GM23338 (cell line): ENCODE measurements around the gene ERO1A. TPM values are rescaled to one million over a fixed set of nuclear protein-coding genes. Genes with fewer than 3 reads are reported as not detected.

Experiments used
- ATAC-seq: fragments of 200-7000 bp; cut with Tn5 transposase; 3 replicates; pipeline ENCODE4 v1.9.1; 2020
- DNase-seq: peaks from one replicate; pipeline ENCODE4 v3.0.0-alpha.2; 2015; ENCODE audit warnings: low spot score
- H2AFZ ChIP-seq: fragments of 200-600 bp; sonication (generic); 2 replicates; pipeline ENCODE4 v1.8.0; 2016; ENCODE audit warnings: antibody characterized with exemption, mild to moderate bottlenecking, moderate library complexity
- H3F3A ChIP-seq: fragments of 200-600 bp; sonication (generic); replicated peaks from 2 replicates; pipeline ENCODE4 v1.8.0; 2017; ENCODE audit warnings: antibody characterized with exemption, mixed run types, low read depth
- H3K27ac ChIP-seq: fragments of 200-600 bp; sonication (generic); 2 replicates; pipeline ENCODE4 v1.6.1; 2016; ENCODE audit warnings: low read depth
- H3K27me3 ChIP-seq: fragments of 200-600 bp; sonication (generic); 2 replicates; pipeline ENCODE4 v1.8.0; 2016; ENCODE audit warnings: mild to moderate bottlenecking, mixed run types, moderate library complexity; ENCODE audit not compliant: insufficient read depth
- H3K36me3 ChIP-seq: fragments of 200-600 bp; sonication (generic); 2 replicates; pipeline ENCODE4 v1.8.0; 2016; ENCODE audit warnings: mild to moderate bottlenecking; ENCODE audit not compliant: insufficient read depth
- H3K4me1 ChIP-seq: fragments of 200-600 bp; sonication (generic); 2 replicates; pipeline ENCODE4 v1.8.0; 2016; ENCODE audit warnings: mild to moderate bottlenecking, moderate library complexity; ENCODE audit not compliant: insufficient read depth
- H3K4me2 ChIP-seq: fragments of 200-600 bp; sonication (generic); 2 replicates; pipeline ENCODE4 v1.7.1; 2017; ENCODE audit warnings: mixed run types
- H3K4me3 ChIP-seq: fragments of 200-600 bp; sonication (generic); 2 replicates; pipeline ENCODE4 v1.6.1; 2016; ENCODE audit warnings: mixed run types
- H3K79me2 ChIP-seq: fragments of 200-600 bp; sonication (generic); replicated peaks from 2 replicates; pipeline ENCODE4 v1.8.0; 2017; ENCODE audit warnings: mild to moderate bottlenecking; ENCODE audit not compliant: insufficient read depth
- H3K9me2 ChIP-seq: fragments of 200-600 bp; sonication (generic); 2 replicates; pipeline ENCODE4 v1.8.0; 2017; ENCODE audit not compliant: insufficient read depth
- H4K20me1 ChIP-seq: fragments of 200-600 bp; sonication (generic); replicated peaks from 2 replicates; pipeline ENCODE4 v1.8.0; 2017; ENCODE audit warnings: mild to moderate bottlenecking; ENCODE audit not compliant: insufficient read depth
- H3K27ac Mint-ChIP-seq: 2 replicates; pipeline ENCODE4 v1.8.0; 2020; ENCODE audit warnings: inconsistent platforms, mild to moderate bottlenecking, moderate library complexity, mixed read lengths
- H3K27me3 Mint-ChIP-seq: 3 replicates; pipeline ENCODE4 v1.8.0; 2022; ENCODE audit warnings: low read depth, mild to moderate bottlenecking, moderate library complexity, mixed read lengths, inconsistent platforms; ENCODE audit not compliant: insufficient read depth, poor library complexity
- H3K36me3 Mint-ChIP-seq: 3 replicates; pipeline ENCODE4 v1.8.0; 2021; ENCODE audit warnings: low read depth, mild to moderate bottlenecking, inconsistent platforms, moderate library complexity, mixed read lengths
- H3K4me1 Mint-ChIP-seq: 3 replicates; pipeline ENCODE4 v1.8.0; 2020; ENCODE audit warnings: mild to moderate bottlenecking, inconsistent platforms, mixed read lengths
- H3K4me3 Mint-ChIP-seq: 3 replicates; pipeline ENCODE4 v1.8.0; 2021; ENCODE audit warnings: moderate library complexity, mild to moderate bottlenecking, inconsistent platforms, mixed read lengths
- H3K9me3 Mint-ChIP-seq: 3 replicates; pipeline ENCODE4 v1.8.0; 2020; ENCODE audit warnings: moderate library complexity, mild to moderate bottlenecking, inconsistent platforms, mixed read lengths
- CREB1 ChIP-seq: fragments of 250-450 bp; sonication (Bioruptor Pico); IDR thresholded peaks from 2 replicates; pipeline ENCODE4 v1.5.0; 2020; ENCODE audit warnings: low read depth, mild to moderate bottlenecking, moderate library complexity
- EZH2 ChIP-seq: fragments of 200-600 bp; sonication (generic); IDR thresholded peaks from one replicate; pipeline ENCODE4 v1.8.0; 2017; ENCODE audit warnings: antibody characterized with exemption, mild to moderate bottlenecking, low read depth; ENCODE audit not compliant: unreplicated experiment
- EZH2phosphoT487 ChIP-seq: fragments of 200-600 bp; sonication (generic); IDR thresholded peaks from one replicate; pipeline ENCODE4 v1.8.1; 2018; ENCODE audit warnings: antibody characterized with exemption; ENCODE audit not compliant: unreplicated experiment
- JUNB ChIP-seq: IDR thresholded peaks from one replicate; pipeline ENCODE4 v1.6.1; 2016; ENCODE audit warnings: antibody characterized with exemption; ENCODE audit not compliant: unreplicated experiment
- POLR2AphosphoS5 ChIP-seq: IDR thresholded peaks from 2 replicates; pipeline ENCODE4 v1.6.1; 2016; ENCODE audit warnings: antibody characterized with exemption, low read depth
- REST ChIP-seq: IDR thresholded peaks from one replicate; pipeline ENCODE4 v1.6.1; 2018; ENCODE audit warnings: antibody characterized with exemption; ENCODE audit not compliant: unreplicated experiment
- STAT1 ChIP-seq: IDR thresholded peaks from one replicate; pipeline ENCODE4 v1.6.1; 2016; ENCODE audit warnings: antibody characterized with exemption; ENCODE audit not compliant: unreplicated experiment
- ZNF114 ChIP-seq: fragments of 250-450 bp; sonication (Bioruptor Pico); IDR thresholded peaks from 2 replicates; pipeline ENCODE4 v1.5.0; 2020; ENCODE audit warnings: mild to moderate bottlenecking, moderate library complexity
- polyA plus RNA-seq: library from polyadenylated mRNA; unstranded; fragments of >200 nt; fragmentation: Nextera tagmentation; extraction: Ambion mirVana; gene quantifications from 2 replicates; pipeline ENCODE4 v1.2.1, GENCODE V29; 2016
- total RNA-seq: library from RNA; depleted of rRNA; stranded (reverse); fragments of >200 nt; shearing (Covaris generic); gene quantifications from 2 replicates; pipeline ENCODE4 v1.2.3, GENCODE V29; 2014
- TF ChIP-seq, protein P1 (sequence below): fragments of 250-450 bp; sonication (Bioruptor Pico); IDR thresholded peaks from 2 replicates; pipeline ENCODE4 v1.5.0; 2020; ENCODE audit warnings: mild to moderate bottlenecking, moderate library complexity

ERO1A gene
- total and polyA plus RNA-seq, 2 experiments from 2014 or later, result 25.2 to 44.7 TPM

- TF ChIP-seq, protein P1, sequence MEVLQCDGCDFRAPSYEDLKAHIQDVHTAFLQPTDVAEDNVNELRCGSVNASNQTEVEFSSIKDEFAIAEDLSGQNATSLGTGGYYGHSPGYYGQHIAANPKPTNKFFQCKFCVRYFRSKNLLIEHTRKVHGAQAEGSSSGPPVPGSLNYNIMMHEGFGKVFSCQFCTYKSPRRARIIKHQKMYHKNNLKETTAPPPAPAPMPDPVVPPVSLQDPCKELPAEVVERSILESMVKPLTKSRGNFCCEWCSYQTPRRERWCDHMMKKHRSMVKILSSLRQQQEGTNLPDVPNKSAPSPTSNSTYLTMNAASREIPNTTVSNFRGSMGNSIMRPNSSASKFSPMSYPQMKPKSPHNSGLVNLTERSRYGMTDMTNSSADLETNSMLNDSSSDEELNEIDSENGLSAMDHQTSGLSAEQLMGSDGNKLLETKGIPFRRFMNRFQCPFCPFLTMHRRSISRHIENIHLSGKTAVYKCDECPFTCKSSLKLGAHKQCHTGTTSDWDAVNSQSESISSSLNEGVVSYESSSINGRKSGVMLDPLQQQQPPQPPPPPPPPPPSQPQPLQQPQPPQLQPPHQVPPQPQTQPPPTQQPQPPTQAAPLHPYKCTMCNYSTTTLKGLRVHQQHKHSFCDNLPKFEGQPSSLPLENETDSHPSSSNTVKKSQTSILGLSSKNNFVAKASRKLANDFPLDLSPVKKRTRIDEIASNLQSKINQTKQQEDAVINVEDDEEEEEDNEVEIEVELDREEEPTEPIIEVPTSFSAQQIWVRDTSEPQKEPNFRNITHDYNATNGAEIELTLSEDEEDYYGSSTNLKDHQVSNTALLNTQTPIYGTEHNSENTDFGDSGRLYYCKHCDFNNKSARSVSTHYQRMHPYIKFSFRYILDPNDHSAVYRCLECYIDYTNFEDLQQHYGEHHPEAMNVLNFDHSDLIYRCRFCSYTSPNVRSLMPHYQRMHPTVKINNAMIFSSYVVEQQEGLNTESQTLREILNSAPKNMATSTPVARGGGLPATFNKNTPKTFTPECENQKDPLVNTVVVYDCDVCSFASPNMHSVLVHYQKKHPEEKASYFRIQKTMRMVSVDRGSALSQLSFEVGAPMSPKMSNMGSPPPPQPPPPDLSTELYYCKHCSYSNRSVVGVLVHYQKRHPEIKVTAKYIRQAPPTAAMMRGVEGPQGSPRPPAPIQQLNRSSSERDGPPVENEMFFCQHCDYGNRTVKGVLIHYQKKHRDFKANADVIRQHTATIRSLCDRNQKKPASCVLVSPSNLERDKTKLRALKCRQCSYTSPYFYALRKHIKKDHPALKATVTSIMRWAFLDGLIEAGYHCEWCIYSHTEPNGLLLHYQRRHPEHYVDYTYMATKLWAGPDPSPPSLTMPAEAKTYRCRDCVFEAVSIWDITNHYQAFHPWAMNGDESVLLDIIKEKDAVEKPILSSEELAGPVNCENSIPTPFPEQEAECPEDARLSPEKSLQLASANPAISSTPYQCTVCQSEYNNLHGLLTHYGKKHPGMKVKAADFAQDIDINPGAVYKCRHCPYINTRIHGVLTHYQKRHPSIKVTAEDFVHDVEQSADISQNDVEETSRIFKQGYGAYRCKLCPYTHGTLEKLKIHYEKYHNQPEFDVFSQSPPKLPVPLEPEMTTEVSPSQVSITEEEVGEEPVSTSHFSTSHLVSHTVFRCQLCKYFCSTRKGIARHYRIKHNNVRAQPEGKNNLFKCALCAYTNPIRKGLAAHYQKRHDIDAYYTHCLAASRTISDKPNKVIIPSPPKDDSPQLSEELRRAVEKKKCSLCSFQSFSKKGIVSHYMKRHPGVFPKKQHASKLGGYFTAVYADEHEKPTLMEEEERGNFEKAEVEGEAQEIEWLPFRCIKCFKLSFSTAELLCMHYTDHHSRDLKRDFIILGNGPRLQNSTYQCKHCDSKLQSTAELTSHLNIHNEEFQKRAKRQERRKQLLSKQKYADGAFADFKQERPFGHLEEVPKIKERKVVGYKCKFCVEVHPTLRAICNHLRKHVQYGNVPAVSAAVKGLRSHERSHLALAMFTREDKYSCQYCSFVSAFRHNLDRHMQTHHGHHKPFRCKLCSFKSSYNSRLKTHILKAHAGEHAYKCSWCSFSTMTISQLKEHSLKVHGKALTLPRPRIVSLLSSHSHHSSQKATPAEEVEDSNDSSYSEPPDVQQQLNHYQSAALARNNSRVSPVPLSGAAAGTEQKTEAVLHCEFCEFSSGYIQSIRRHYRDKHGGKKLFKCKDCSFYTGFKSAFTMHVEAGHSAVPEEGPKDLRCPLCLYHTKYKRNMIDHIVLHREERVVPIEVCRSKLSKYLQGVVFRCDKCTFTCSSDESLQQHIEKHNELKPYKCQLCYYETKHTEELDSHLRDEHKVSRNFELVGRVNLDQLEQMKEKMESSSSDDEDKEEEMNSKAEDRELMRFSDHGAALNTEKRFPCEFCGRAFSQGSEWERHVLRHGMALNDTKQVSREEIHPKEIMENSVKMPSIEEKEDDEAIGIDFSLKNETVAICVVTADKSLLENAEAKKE, result no peak
Observed at GRCh38 chr14:52602131-52602530, 93.2 kb downstream of the ERO1A start (continued).

DNA sequence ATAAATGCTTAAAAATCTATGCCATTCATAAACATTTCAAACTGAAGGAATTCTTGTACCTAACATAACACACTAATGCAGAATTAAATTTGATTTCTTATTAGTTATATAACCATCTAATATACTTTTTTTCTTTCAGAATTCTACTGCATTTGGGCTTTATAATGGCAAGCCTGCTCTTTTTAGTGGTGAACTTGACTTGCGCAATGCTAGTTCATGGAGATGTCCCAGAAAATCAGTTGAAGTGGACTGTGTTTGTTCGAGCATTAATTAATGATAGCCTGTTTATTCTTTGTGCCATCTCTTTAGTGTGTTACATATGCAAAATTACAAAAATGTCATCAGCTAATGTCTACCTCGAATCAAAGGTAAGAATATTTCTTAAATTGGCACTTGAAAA lies 95.4 kb downstream of the ERO1A start:
- Histone ChIP-seq H4K20me1 (no peaks in the 10 kb centered on the region), H3K9me2 (0 out of 2 replicates have a peak, but pooled peaks cover 7% of the 10 kb centered on the region), H3K4me3 (no peak overlapping the region), H3K36me3 (no peaks in the 10 kb centered on the region), H3K4me1 (0 out of 2 replicates have a peak, but pooled peaks cover 2% of the 10 kb centered on the region), H3K4me2 (no peak overlapping the region), H3K27me3 (no peaks in the 10 kb centered on the region), H3K27ac (no peak overlapping the region), H2AFZ (no peak overlapping the region), H3F3A (no peaks in the 10 kb centered on the region), H3K79me2 (no peaks in the 10 kb centered on the region)
- ATAC-seq (no peak), DNase-seq (no peak)
- peaks cover 21% of the 10 kb centered on the region for H3K36me3 Mint-ChIP-seq
- no peaks in the 10 kb centered on the region for H3K27me3 Mint-ChIP-seq
- H3K27ac Mint-ChIP-seq, result no peak overlapping the region
- peaks cover 15% of the 10 kb centered on the region; the same call in 2 of the 3 replicates for H3K9me3 Mint-ChIP-seq
- no peak overlapping the region for H3K4me3 Mint-ChIP-seq
- peaks cover 2% of the 10 kb centered on the region; the same call in 2 of the 3 replicates for H3K4me1 Mint-ChIP-seq
- TF ChIP-seq REST, result no peak
- no peak for TF ChIP-seq CREB1 (CRISPR knock-in tag)
- TF ChIP-seq POLR2AphosphoS5, result no peak
- TF ChIP-seq EZH2, result no peak
- no peak for TF ChIP-seq STAT1
- TF ChIP-seq JUNB, result no peak
- no peak for TF ChIP-seq EZH2phosphoT487
- TF ChIP-seq ZNF114, result no peak
